HG03095 (cell line): ENCODE measurements around the gene KLB.
"Not testable (repeated sequence)": the region's sequence is repeated elsewhere in the genome, so short reads cannot be mapped to it uniquely, and the experiment has no call there.

Experiments used
- ATAC-seq: cut with Tn5 transposase; IDR thresholded peaks from one replicate; pipeline ENCODE4 v1.9.1; 2021; ENCODE audit warnings: moderate library complexity; ENCODE audit not compliant: unreplicated experiment

Gene KLB

DNA sequence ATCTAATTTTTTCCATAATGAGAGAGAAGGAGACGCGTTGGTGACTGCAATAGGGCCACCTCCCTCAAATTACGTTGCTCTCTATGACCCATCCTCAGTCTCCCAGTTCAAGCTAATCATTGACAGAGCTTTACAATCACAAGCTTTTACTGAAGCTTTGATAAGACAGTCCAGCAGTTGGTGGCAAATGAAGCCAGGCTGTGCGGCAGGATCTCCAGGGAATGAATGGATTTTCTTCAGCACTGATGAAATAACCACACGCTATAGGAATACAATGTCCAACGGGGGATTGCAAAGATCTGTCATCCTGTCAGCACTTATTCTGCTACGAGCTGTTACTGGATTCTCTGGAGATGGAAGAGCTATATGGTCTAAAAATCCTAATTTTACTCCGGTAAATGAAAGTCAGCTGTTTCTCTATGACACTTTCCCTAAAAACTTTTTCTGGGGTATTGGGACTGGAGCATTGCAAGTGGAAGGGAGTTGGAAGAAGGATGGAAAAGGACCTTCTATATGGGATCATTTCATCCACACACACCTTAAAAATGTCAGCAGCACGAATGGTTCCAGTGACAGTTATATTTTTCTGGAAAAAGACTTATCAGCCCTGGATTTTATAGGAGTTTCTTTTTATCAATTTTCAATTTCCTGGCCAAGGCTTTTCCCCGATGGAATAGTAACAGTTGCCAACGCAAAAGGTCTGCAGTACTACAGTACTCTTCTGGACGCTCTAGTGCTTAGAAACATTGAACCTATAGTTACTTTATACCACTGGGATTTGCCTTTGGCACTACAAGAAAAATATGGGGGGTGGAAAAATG is at the start of gene KLB:
TSS of gene KLB (plus strand) at position 168 of the 821 bp plus-strand sequence. CDS start at position 188, 20 bp downstream.
- no peak for ATAC-seq

DNA sequence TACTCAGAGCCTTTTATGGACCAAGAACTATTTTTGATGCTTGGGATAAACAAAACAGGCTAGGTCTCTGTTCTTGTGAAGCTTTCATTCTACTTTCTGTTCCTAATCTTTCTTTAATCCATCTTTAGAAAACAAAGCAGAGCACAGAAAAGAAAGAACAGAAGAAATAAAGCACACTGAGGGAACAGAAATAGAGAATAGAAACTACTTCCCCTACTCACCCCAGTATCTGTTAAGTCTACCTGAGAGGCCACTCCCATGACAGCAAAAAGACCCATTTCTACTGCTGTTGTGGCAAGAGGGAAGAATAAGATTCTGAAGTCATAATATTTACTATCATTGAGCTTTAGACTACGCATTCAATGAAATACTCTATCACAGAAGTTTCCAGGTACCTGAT is 49.7 kb upstream of the KLB start:
- no peak for ATAC-seq

DNA sequence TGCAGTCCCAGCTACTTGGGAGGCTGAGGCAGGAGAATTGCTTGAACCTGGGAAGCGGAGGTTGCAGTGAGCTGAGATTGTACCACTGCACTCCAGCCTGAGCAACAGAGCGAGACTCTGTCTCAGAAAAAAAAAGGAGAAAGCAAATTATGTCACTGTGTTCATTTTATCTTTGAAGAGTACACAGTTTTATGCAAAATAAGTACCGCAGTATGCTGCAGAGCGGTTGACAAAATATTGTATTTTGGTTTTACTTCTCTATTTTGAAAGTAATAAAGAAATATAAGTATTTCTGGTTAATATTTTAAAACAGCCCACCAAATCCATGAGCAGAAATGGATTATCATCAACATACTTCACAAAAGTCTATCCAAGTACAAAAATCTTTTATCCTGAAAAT is 46.1 kb upstream of the KLB start:
- not testable (repeated sequence) for ATAC-seq

DNA sequence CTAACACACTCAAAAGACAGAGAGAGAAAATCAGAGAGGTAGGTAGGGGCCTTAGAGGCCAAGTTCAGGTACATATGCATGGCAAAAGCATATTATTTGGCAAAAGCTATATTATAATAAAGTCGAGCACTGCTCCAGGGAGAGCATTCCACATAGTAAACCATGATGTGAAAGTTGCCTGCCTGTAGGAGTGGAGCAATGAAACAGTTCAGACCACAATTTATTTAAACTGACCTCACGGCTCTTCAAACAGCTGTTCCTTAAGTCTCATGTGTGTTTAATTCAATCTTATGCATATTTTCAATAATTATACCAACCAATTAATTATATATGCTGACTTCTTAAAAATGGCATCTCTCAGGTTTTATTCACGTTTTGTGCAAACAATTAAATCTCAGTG is 43.9 kb upstream of the KLB start:
- ATAC-seq: no peak

DNA sequence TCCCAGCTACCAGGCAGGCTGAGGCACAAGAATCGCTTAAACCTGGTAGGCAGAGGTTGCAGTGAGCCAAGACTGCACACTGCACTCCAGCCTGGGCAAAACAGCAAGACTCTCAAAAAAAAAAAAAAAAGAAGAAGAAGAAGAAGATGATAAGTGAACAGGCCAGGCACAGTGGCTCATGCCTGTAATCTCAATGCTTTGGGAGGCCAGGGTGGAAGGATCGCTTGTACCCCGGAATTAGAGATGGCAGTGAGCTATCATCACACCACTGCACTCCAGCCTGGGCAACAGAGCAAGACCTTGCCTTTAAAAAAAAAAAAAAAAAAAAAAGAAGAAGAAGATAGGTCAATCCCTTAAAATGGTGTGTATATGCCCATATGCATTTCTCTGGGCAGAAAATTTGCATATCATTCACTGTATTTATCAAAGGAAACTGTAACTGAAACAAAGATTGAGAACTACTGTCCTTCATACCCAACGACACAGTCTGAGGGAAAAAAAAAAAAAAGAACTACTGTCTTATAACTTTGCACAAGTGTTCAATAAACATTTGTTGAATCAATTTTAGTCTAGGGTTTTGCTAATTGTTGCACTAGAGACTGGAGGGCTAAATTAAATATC is 42.8 kb upstream of the KLB start:
- no peak for ATAC-seq

DNA sequence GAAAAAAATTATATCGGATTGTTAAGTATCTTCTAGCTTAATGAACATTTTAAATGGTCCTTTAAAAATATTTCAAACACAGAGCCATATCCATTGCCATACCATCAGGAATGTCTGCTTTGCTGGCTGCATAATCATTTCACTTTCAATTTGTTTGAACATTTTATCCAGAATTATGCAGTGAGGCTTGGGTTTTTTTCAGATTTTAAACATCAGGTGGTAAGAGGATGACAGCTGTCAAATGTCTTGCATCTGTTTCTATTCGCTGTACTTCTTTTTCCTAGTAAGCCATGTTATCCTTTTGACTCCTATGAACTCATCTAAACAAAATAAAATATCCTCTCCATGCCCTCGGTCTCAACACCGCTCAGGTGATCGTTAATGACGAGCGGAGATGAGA is 41.4 kb upstream of the KLB start:
- no peak for ATAC-seq

DNA sequence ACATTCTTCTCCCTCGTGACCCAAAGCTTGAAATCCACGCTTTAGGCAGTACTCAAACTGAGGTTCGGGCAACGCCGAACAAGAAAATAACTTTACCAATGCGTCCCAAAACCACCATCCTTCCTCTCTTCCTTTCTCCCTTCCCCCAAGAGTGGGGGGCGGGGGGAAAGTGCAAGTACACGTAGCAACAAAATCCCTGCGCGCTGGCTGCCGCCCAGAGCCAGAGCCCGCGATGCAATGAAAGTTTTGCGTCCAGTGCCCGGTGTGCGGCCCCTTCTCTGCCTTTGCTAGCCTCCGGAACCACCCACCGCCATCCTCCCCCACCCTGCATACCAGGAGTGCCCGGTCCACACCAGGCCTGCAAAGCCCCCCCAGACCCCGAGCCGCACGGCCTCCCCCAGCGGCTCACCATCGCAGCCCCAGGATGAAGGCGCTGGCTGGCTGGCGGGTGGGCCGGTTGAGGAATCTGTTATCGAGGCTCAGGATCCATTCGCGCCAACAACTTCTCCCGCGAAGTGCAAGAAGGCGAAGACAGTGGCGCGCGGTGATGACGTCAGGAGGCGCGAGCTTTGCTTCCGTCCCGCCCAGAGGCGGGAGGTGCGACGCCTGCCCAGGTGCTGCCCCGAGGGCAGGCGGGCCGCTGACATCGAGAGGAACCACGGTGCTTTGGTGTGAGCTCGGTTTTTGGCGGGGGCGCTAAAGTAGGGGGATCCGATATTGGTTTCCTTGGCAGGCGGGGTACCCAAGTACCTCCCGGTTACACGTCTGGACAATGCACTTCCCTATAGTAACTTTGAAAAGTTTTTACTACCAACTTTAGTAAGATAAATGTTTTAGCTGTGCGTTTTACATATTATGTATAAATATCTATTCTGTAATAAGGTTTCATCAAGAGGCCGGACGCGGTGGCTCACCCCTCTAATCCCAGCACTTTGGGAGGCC is 40.6 kb upstream of the KLB start, which contains the start of gene RFC1:
TSS of gene RFC1 (minus strand) at position 533 of the 942 bp plus-strand sequence. CDS start at position 412, 121 bp downstream.
- ATAC-seq: peak; percentile 59

DNA sequence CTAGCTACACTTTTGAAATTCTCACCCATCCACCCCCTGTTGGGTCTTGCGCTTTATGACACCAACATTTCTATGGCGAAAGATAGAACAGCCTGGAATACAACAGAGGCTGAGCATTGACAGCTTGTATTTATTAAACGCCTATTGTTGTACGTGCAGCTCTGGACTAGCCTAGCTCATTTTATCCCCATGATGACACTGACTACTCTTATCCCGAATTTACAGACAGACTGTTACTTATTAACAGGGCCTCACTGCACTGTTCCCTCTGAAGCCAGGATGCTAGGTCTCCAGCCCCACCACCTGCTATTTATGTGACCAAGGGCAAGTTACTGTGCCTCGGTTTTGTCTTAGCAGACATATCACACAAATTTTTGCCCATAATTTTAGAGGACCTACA is 39.6 kb upstream of the KLB start:
- no peak for ATAC-seq

DNA sequence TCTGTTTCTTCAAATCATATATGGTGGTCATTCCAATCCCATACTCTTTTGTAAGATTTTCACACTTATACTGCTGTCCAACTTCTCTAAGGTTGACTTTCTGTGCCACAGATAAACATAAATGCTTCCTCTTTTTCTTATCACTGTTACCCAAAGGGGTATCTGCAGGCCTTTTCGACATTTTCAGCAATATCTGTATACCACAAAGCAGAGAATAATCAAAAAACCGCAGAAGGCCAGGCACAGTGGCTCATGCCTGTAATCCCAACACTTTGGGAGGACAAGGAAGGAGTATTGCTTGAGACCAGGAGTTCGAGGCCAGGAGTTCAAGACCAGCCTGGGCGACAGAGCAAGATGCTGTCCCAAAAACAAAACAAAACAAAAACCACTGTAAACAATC is 37.4 kb upstream of the KLB start:
- no peak for ATAC-seq

DNA sequence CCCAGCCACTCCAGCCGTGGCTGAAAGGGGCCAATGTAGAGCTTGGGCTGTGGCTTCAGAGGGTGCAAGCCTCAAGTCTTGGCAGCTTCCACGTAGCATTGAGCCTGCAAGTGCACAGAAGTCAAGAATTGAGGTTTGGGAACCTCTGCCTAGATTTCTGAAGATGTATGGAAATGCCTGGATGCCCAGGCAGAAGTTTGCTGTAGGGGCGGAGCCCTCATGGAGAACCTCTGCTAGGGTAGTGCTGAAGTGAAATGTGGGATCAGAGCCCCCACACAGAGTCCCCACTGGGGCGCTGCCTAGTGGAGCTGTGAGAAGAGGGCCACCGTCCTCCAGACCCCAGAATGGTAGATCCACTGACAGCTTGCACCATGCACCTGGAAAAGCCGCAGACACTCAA is 35.5 kb upstream of the KLB start:
- ATAC-seq: not testable (repeated sequence)

DNA sequence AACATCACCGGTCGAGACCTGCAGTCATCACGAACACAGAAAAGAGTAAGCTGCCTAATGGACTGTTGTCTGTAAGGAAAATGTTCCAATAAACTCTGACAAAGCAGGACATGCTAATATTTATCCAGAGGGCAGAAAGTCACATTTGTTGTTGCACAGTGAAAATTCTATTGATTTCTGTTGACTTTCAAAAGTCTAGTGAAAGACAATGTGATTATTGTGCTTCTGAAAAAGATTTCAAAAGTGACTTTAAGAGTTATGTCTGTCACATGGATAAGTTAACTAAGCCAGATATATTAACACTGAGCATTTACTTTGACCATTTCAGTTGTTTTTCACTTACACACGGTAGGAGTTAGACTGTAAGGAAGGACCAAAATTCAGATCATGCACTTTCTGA is 31.3 kb upstream of the KLB start:
- no peak for ATAC-seq

DNA sequence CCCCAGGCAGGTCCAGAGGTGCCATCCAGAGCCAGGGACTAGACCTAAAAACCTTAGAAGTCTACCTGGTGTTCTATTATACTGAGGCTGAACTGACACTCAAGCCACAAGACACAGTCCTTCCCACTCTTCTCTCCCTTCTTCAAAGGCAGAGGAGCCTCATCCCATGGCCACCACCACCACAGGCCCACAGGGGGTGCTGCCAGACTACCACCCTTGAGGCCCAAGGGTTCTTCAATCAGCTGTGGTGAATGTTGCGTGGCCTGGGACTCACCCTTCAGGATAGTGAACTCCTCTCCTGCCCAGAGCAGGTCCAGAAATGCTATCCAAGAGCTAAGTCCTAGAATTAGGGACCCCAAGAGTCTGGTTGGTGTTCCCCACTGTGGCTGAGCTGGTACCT is 23.0 kb upstream of the KLB start:
- no peak for ATAC-seq

DNA sequence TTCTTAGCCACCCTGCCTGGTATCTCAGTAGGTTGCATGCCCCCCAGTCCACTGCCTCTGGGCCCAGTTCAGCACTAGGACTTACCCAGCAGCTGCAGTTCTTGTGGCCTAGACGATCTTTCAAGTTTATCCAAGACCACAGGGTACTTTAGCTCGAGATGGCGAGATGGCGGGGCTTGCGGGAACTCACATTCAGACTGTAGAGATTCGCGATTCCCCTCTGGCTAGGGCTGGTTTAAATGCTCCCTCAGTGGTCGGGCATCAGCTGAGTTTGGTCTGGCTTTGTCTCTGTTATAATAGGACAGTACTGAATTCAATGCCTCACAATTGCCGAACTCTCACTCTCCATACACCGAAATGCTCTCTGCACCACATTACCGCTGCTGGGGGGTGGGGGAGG is 22.2 kb upstream of the KLB start:
- no peak for ATAC-seq

DNA sequence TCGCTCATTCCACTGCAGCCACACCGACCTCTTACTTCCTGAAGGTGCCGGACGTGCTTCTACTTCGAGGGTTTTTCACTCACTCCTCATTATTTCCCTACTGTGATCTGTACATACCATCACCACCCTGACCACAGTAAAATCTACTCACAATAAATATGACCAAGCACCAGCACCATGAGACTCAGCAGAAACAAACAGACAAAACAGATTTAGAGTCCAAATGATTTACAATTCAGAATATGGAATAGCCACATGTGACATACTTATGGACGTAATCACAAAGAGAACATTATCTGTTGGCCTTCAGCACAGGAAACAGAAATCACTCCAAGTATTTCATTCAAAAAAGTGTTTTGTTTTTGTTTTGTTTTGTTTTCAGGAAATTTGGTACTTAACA is 16.1 kb upstream of the KLB start:
- ATAC-seq: no peak

DNA sequence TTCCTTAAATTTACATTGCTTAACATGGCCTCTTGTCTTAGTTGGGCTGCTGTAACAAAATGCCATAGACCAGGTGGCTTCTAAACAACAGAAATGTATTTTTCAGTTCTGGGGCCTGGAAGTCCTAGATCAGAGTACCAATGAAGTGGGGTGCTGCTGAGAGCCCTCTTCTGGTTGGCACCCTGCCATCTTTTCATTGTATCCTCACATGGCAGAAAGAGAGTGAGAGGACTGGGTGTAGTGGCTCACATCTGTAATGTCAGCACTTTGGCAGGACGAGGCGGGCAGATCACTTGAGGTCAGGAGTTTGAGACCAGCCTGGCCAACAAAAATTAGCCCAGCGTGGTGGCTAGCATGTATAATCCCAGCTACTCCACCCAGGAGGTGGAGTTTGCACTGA is 12.0 kb upstream of the KLB start:
- ATAC-seq: no peak

DNA sequence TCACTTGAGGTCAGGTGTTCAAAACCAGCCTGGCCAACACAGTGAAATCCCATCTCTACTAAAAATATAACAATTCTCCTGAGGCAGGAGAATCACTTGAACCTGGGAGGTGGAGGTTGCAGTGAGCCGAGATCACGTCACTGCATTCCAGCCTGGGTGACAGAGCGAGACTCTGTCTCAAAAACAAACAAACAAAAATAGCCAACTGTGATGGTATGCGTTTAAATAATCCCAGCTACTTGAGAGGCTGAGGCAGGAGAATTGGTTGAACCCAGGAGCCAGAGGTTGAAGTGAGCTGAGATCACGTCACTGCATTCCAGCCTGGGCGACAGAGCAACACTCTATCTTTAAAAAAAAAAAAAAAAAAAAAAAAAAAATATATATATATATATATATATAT is 5.1 kb upstream of the KLB start:
- ATAC-seq: not testable (repeated sequence)

DNA sequence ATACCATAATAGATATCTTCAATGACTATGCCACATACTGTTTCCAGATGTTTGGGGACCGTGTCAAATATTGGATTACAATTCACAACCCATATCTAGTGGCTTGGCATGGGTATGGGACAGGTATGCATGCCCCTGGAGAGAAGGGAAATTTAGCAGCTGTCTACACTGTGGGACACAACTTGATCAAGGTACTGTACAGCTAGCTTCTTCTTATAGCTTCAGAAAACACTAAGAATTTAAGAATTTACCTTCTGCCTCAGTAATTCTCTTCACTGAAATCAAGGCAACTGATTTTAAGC is 805 bp downstream of the KLB start:
- no peak for ATAC-seq

DNA sequence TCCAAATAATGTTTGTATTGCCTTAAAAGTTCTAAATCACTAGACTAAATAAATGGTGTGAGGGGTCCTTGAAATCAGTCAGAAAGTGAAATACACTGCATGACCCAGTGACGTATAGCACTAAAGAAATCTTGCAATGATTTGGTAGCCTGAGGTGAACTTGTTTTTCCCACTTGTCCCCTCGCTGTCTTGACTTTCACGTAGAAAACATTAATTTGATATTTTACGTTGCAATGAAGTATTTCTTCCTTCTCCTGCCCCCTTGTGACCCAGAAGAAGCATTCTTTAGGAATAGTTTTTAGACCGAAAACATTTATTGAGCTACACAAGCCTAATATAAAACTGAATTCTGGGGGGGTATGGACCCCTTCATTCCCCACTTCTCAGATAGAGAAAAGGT is 3.7 kb downstream of the KLB start:
- no peak for ATAC-seq

DNA sequence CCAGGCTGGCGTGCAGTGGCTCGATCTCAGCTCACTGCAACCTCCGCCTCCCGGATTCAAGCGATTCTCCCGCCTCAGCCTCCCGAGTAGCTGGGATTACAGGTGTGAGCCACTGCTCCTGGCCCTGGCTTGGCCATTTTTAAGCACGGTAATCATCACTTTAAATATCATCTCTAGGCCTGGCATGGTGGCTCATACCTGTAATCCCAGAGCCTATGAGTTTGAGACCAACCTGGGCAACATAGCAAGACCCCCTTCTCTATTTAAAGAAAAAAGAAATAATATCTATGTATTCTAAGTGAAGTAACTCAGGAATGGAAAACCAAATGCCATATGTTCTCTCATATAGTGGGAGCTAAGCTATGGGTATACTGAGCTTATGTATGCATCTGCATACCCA is 4.8 kb downstream of the KLB start:
- ATAC-seq: not testable (repeated sequence)

DNA sequence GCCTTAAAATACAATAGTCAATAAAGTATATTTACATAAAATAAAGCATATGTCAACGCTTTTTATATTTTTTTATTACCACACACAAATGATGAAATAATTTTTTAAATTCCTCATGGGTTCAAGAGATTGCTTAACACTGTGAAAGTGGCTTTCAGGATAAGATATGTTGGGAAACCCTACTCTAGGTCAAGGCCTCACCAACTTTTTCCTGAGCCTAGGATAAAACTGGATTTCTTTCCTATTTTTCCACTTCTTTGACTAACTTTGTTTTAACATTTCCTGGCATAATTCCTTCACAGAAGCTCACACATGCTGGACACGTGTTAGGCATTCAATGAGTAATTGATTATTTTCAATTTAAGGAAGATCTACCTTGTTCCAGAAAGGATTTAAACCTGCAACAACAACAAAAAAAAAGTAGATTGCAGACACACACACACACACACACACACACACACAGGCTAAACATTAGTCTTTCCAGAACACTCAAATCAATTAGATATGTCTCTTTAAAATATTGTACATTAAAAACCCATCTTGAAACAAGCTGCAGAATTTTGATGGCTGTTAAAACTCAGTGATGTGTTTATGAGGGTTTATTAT is 9.1 kb downstream of the KLB start:
- ATAC-seq: no peak

DNA sequence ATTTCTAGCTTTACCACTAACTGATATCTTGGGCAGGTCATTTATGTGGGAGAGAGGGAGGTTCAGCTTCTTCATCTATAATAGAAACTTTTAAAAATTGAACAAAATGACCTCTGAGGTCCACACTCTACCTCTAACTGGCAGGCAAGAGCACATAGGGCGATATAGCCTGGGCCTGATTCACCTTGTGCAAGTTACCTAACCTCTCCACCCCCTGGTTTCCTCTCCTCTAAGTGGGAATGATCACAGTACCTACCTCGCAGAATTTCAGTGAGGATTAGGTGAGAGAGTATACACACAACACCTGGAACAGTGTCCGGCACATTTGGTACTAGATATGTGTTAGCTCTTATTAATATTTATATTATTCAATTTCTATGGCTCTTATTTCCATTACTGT is 15.5 kb downstream of the KLB start:
- ATAC-seq: no peak
